Measurements from ENCODE around the gene KLF11.

KLF11 gene

DNA sequence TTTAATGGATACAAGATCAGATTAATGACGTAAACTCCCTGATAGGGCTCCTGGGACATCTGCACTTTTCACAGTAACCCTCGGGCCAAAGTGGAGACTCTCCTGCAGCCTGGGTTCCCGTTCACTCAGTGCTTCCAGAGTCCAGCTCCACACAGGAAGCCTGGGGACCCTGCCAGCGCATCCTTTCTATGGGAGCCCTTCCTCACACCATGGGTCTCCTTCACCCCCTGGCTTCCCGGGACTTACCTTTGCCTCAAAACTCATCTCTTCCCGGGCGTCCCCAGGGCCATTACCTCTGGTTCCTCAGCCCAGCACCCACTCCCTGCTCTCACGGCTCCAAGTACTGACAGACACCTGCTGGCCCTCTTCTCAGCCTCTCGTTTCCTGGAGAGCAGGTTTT, 40.7 kb upstream of the KLF11 start:
- TF ChIP-seq CREB1 (IDR thresholded peaks at IDR 0.05; ENCODE audit: low read depth) (no peak), TCF12 (IDR thresholded peaks at IDR 0.05; ENCODE audit: low read depth) (no peak), ZBTB7A (IDR thresholded peaks at IDR 0.05; ENCODE audit: low read depth) (no peak), RAD21 (IDR thresholded peaks at IDR 0.05; ENCODE audit: low read depth) (no peak), CEBPB (IDR thresholded peaks at IDR 0.05) (no peak), NFIC (IDR thresholded peaks at IDR 0.05) (no peak), FOXM1 (IDR thresholded peaks at IDR 0.05; ENCODE audit: borderline replicate concordance, low read depth) (no peak), TAF1 (IDR thresholded peaks at IDR 0.05; ENCODE audit: low read depth) (no peak), EGR1 (IDR thresholded peaks at IDR 0.05) (no peak), YY1 (IDR thresholded peaks at IDR 0.05; ENCODE audit: low read depth) (no peak)
- TF ChIP-seq, protein P1, sequence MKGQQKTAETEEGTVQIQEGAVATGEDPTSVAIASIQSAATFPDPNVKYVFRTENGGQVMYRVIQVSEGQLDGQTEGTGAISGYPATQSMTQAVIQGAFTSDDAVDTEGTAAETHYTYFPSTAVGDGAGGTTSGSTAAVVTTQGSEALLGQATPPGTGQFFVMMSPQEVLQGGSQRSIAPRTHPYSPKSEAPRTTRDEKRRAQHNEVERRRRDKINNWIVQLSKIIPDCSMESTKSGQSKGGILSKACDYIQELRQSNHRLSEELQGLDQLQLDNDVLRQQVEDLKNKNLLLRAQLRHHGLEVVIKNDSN (IDR thresholded peaks at IDR 0.05) = no peak
- TF ChIP-seq, protein P2, sequence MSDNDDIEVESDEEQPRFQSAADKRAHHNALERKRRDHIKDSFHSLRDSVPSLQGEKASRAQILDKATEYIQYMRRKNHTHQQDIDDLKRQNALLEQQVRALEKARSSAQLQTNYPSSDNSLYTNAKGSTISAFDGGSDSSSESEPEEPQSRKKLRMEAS (IDR thresholded peaks at IDR 0.05) = no peak
- TF ChIP-seq, protein P3, sequence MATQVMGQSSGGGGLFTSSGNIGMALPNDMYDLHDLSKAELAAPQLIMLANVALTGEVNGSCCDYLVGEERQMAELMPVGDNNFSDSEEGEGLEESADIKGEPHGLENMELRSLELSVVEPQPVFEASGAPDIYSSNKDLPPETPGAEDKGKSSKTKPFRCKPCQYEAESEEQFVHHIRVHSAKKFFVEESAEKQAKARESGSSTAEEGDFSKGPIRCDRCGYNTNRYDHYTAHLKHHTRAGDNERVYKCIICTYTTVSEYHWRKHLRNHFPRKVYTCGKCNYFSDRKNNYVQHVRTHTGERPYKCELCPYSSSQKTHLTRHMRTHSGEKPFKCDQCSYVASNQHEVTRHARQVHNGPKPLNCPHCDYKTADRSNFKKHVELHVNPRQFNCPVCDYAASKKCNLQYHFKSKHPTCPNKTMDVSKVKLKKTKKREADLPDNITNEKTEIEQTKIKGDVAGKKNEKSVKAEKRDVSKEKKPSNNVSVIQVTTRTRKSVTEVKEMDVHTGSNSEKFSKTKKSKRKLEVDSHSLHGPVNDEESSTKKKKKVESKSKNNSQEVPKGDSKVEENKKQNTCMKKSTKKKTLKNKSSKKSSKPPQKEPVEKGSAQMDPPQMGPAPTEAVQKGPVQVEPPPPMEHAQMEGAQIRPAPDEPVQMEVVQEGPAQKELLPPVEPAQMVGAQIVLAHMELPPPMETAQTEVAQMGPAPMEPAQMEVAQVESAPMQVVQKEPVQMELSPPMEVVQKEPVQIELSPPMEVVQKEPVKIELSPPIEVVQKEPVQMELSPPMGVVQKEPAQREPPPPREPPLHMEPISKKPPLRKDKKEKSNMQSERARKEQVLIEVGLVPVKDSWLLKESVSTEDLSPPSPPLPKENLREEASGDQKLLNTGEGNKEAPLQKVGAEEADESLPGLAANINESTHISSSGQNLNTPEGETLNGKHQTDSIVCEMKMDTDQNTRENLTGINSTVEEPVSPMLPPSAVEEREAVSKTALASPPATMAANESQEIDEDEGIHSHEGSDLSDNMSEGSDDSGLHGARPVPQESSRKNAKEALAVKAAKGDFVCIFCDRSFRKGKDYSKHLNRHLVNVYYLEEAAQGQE (IDR thresholded peaks at IDR 0.05; ENCODE audit: low read depth) = no peak

DNA sequence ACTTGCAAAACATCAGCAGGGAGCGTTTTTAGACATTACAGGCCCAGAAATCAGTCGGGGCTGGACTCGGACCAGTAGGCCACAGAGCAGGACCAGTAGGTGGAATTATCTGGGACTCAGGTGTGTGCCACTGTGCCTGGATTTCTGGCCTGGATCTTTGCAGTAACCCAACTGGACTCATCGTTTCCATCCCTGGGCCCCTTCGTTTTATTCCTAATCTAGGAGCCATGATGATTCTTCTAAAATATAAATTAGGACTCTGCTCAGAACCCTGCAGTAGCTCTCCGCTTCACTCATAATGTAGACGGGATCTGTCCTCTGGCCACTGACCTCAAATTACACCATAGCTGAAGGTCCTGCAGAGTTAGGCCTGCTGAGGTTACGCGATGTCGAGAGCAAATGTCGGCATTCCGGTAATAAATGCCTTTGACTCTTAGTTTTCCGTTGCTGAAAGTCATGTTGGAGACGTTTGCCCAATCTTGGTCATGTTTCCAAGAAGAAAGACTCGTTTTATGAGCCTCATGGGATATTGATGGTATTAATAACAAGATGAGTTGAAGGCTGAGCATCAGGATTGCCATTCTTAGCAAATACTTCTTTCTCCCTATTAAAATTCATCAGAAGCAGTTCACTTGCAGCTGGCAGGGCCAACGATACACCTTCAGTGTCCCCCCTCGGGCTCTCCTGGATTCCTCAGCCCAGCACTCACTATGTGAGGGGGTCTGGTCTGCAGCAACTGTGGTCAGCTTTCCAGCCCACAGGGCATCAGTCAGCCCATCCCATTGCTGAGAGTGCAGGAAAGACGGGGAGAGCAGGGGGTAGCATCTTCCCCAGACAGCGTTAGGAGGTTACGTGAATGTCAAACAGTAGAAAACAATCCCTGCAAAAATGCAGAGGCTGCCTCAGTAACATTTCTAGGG, 39.9 kb upstream of the KLF11 start:
- TF ChIP-seq TAF1 (IDR thresholded peaks at IDR 0.05; ENCODE audit: low read depth) (no peak), FOXM1 (IDR thresholded peaks at IDR 0.05; ENCODE audit: borderline replicate concordance, low read depth) (no peak), NFIC (IDR thresholded peaks at IDR 0.05) (no peak), CEBPB (IDR thresholded peaks at IDR 0.05) (no peak), EGR1 (IDR thresholded peaks at IDR 0.05) (no peak), EP300 (IDR thresholded peaks at IDR 0.05; ENCODE audit: borderline replicate concordance) (no peak), CREB1 (IDR thresholded peaks at IDR 0.05; ENCODE audit: low read depth) (no peak), TEAD4 (IDR thresholded peaks at IDR 0.05) (no peak), YY1 (IDR thresholded peaks at IDR 0.05; ENCODE audit: low read depth) (no peak), ZBTB7A (IDR thresholded peaks at IDR 0.05; ENCODE audit: low read depth) (no peak)
- TF ChIP-seq, protein P2 (IDR thresholded peaks at IDR 0.05) = no peak

DNA sequence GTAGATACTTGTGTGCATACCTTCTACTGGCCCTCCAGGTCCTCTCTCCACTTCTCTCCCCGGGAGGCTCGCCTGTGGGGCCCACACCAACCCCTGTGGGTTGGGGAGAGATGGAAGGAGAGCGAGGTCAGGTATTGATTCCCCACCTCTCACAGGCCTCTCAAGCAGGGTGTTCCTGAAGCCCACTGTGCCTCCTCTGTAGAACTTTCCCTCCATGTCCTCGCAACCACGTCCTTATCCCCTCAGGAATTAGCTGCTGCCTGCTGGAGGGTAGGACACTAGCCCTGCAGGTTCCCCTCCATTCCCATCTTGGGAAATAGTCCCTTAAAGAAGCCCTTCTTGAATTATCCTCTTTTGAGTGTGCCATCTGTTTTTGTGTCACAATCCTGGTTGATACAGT, 38.9 kb upstream of the KLF11 start:
- TF ChIP-seq TEAD4 (IDR thresholded peaks at IDR 0.05) (no peak), EGR1 (IDR thresholded peaks at IDR 0.05) (no peak), ZBTB7A (IDR thresholded peaks at IDR 0.05; ENCODE audit: low read depth) (no peak), TCF12 (IDR thresholded peaks at IDR 0.05; ENCODE audit: low read depth) (no peak), RAD21 (IDR thresholded peaks at IDR 0.05; ENCODE audit: low read depth) (no peak), YY1 (IDR thresholded peaks at IDR 0.05; ENCODE audit: low read depth) (no peak), FOXM1 (IDR thresholded peaks at IDR 0.05; ENCODE audit: borderline replicate concordance, low read depth) (no peak), TAF1 (IDR thresholded peaks at IDR 0.05; ENCODE audit: low read depth) (no peak), NFIC (IDR thresholded peaks at IDR 0.05) (no peak), CEBPB (IDR thresholded peaks at IDR 0.05) (no peak)
- TF ChIP-seq, protein P3 (IDR thresholded peaks at IDR 0.05; ENCODE audit: low read depth) = no peak
- TF ChIP-seq, protein P2 (IDR thresholded peaks at IDR 0.05) = no peak
- TF ChIP-seq, protein P1 (IDR thresholded peaks at IDR 0.05) = no peak

DNA sequence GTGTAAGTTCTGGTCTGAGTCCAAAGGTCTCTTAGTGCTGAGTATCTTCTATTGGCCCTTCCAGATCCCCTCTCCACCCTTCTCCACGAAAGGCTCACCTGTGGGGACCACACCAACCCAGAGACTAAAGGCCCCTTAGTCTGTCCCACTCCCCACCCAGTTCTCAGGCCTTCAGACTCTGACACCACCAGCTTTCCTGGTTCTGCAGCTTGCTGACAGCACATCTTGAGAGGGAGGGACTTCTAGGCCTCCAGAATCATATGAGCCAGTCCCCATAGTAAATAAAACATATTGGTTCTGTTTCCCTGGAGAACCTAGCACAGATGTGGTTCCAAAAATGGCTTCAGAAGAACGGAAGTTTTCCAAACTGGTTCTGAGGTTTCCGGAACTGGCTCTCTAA, 38.5 kb upstream of the KLF11 start:
- TF ChIP-seq ZBTB7A (IDR thresholded peaks at IDR 0.05; ENCODE audit: low read depth) = no peak
- TF ChIP-seq YY1 (IDR thresholded peaks at IDR 0.05; ENCODE audit: low read depth) = no peak
- TF ChIP-seq, protein P3 (IDR thresholded peaks at IDR 0.05; ENCODE audit: low read depth) = no peak
- TF ChIP-seq CREB1 (IDR thresholded peaks at IDR 0.05; ENCODE audit: low read depth) = no peak
- TF ChIP-seq RAD21 (IDR thresholded peaks at IDR 0.05; ENCODE audit: low read depth) = no peak
- TF ChIP-seq TAF1 (IDR thresholded peaks at IDR 0.05; ENCODE audit: low read depth) = no peak
- TF ChIP-seq CEBPB (IDR thresholded peaks at IDR 0.05) = no peak
